H1 (cell line): Measurements from ENCODE around the gene ANO9. TPM values are rescaled to one million over a fixed set of nuclear protein-coding genes. Genes with fewer than 3 reads are reported as not detected.

Experiments
- CTCF ChIA-PET: fragments of 300-600 bp; sonication (Branson Sonifier 250); formaldehyde crosslinking; loops from one replicate; lab custom pipeline; 2021; ENCODE audit not compliant: partially characterized antibody; lab: Charles Lee
- POLR2A ChIA-PET: fragments of 300-600 bp; sonication (Branson Sonifier 250); formaldehyde crosslinking; loops from one replicate; lab custom pipeline; 2021; ENCODE audit warnings: inconsistent platforms; ENCODE audit not compliant: partially characterized antibody; lab: Charles Lee
- DNase-seq, 2 experiments: peaks; one replicate each; pipeline versions ENCODE4 v3.0.0 to v3.0.0-alpha.2; 2010 to 2022; ENCODE audit warnings: low spot score in 2 of 2, low read depth in 1 of 2, mixed read lengths in 1 of 2
- FAIRE-seq: peaks from 2 replicates; lab custom pipeline; 2011; peaks lifted over from hg19 to GRCh38; lab: Jason Lieb, UNC
- H2AFZ ChIP-seq: 2 replicates; pipeline ENCODE4 v1.8.1; 2012; ENCODE audit warnings: low read length, inconsistent platforms
- H2AK5ac ChIP-seq: 2 replicates; pipeline ENCODE4 v1.6.1; 2013; ENCODE audit warnings: low read depth, low read length
- H2BK120ac ChIP-seq: replicated peaks from 2 replicates; pipeline ENCODE3; 2013; ENCODE audit warnings: low read depth, low read length, inconsistent platforms
- H2BK12ac ChIP-seq: 2 replicates; pipeline ENCODE4 v1.6.1; 2013; ENCODE audit warnings: low read depth, low read length
- H2BK15ac ChIP-seq: 2 replicates; pipeline ENCODE4 v1.6.1; 2013; ENCODE audit warnings: low read length
- H2BK20ac ChIP-seq: 2 replicates; pipeline ENCODE4 v1.6.1; 2013; ENCODE audit warnings: low read length
- H2BK5ac ChIP-seq: 2 replicates; pipeline ENCODE4 v1.6.1; 2013; ENCODE audit warnings: low read depth, low read length
- H3K14ac ChIP-seq: 2 replicates; pipeline ENCODE4 v1.6.1; 2013; ENCODE audit warnings: inconsistent platforms; ENCODE audit not compliant: insufficient read length
- H3K18ac ChIP-seq: 2 replicates; pipeline ENCODE4 v1.6.1; 2013; ENCODE audit warnings: low read length; ENCODE audit errors: extremely low read depth
- H3K23ac ChIP-seq: 2 replicates; pipeline ENCODE4 v1.6.1; 2013; ENCODE audit warnings: inconsistent platforms; ENCODE audit not compliant: insufficient read length
- H3K23me2 ChIP-seq: 2 replicates; pipeline ENCODE4 v1.6.1; 2013; ENCODE audit warnings: low read depth, low read length
- H3K27ac ChIP-seq: 2 replicates; pipeline ENCODE4 v1.6.1; 2011; ENCODE audit warnings: low read depth, low read length, inconsistent platforms
- H3K27me3 ChIP-seq, 4 experiments: replicated peaks in 1 of 4; 1 replicate in 1 of 4; 2 replicates in 3 of 4; pipeline versions ENCODE4 v1.6.1 to v1.8.1; 2011 to 2013; ENCODE audit warnings: low read length in 3 of 4, mild to moderate bottlenecking in 3 of 4, inconsistent platforms in 2 of 4, mixed read lengths in 2 of 4, moderate library complexity in 1 of 4; ENCODE audit not compliant: control insufficient read depth in 3 of 4, insufficient read depth in 3 of 4; ENCODE audit errors: extremely low read depth in 1 of 4
- H3K36me3 ChIP-seq, 4 experiments: 2 replicates each; pipeline versions ENCODE4 v1.6.1 to v1.8.1; 2011 to 2013; ENCODE audit warnings: mild to moderate bottlenecking in 4 of 4, low read length in 3 of 4, moderate library complexity in 2 of 4, control low read depth in 1 of 4, inconsistent platforms in 1 of 4; ENCODE audit not compliant: insufficient read depth in 4 of 4, control insufficient read depth in 2 of 4
- H3K4ac ChIP-seq: replicated peaks from 2 replicates; pipeline ENCODE3; 2013; ENCODE audit warnings: low read length, low read depth, mixed read lengths, inconsistent platforms; ENCODE audit not compliant: insufficient read length
- H3K4me1 ChIP-seq, 4 experiments: replicated peaks in 1 of 4; 1 replicate in 1 of 4; 2 replicates in 3 of 4; pipeline versions ENCODE4 v1.6.1 to v1.8.1; 2011 to 2013; ENCODE audit warnings: low read length in 3 of 4, inconsistent platforms in 2 of 4, mixed read lengths in 1 of 4; ENCODE audit not compliant: insufficient read depth in 4 of 4, control insufficient read depth in 3 of 4
- H3K4me2 ChIP-seq, 2 experiments: 2 replicates each; pipeline versions ENCODE4 v1.6.1 to v1.8.1; 2011 to 2013; ENCODE audit warnings: low read depth in 2 of 2, low read length in 2 of 2, control low read depth in 1 of 2, inconsistent platforms in 1 of 2, mild to moderate bottlenecking in 1 of 2; ENCODE audit not compliant: insufficient read depth in 1 of 2
- H3K4me3 ChIP-seq, 4 experiments: fragments of 200-600, 300-600 bp in 1 of 4; sonication (generic), shearing (Covaris generic), sonication (Bioruptor Twin) in 1 of 4; 2 replicates each; pipeline versions ENCODE4 v1.5.1 to v1.8.1; 2011 to 2016; ENCODE audit warnings: low read length in 4 of 4, low read depth in 3 of 4, control low read depth in 2 of 4, inconsistent platforms in 2 of 4, mild to moderate bottlenecking in 2 of 4, mixed read lengths in 1 of 4, moderate library complexity in 1 of 4; ENCODE audit not compliant: insufficient read depth in 2 of 4; ENCODE audit errors: extremely low read depth in 1 of 4
- H3K56ac ChIP-seq: replicated peaks from 2 replicates; pipeline ENCODE3; 2013; ENCODE audit warnings: low read depth, mild to moderate bottlenecking, mixed read lengths, low read length, inconsistent platforms; ENCODE audit not compliant: insufficient read length
- H3K79me1 ChIP-seq: 2 replicates; pipeline ENCODE4 v1.6.1; 2013; ENCODE audit warnings: low read depth, low read length, control low read depth
- H3K79me2 ChIP-seq, 2 experiments: 2 replicates each; pipeline versions ENCODE4 v1.6.1 to v1.8.1; 2012 to 2013; ENCODE audit warnings: low read length in 2 of 2, mild to moderate bottlenecking in 2 of 2, inconsistent platforms in 1 of 2; ENCODE audit not compliant: insufficient read depth in 2 of 2, control insufficient read depth in 1 of 2
- H3K9ac ChIP-seq, 4 experiments: replicated peaks in 1 of 4; 1 replicate in 1 of 4; 2 replicates in 3 of 4; pipeline versions ENCODE4 v1.6.1 to v1.8.1; 2011 to 2013; ENCODE audit warnings: low read depth in 3 of 4, low read length in 3 of 4, control low read depth in 2 of 4, mild to moderate bottlenecking in 2 of 4, moderate library complexity in 2 of 4, inconsistent platforms in 1 of 4; ENCODE audit errors: extremely low read depth in 1 of 4
- H3K9me3 ChIP-seq, 2 experiments: 2 replicates each; pipeline versions ENCODE4 v1.6.1 to v1.8.1; 2012 to 2013; ENCODE audit warnings: mild to moderate bottlenecking in 2 of 2, moderate library complexity in 2 of 2, control low read depth in 1 of 2, inconsistent platforms in 1 of 2, low read depth in 1 of 2, low read length in 1 of 2, mixed read lengths in 1 of 2; ENCODE audit not compliant: insufficient read depth in 2 of 2
- H4K20me1 ChIP-seq, 2 experiments: replicated peaks in 1 of 2; 2 replicates each; pipeline versions ENCODE3 to v1.8.1; 2011 to 2013; ENCODE audit warnings: inconsistent platforms in 2 of 2, low read length in 2 of 2, mild to moderate bottlenecking in 1 of 2; ENCODE audit not compliant: insufficient read depth in 2 of 2, control insufficient read depth in 1 of 2
- H4K5ac ChIP-seq: 2 replicates; pipeline ENCODE4 v1.6.1; 2013; ENCODE audit warnings: low read length, low read depth, mixed read lengths, inconsistent platforms; ENCODE audit not compliant: insufficient read length
- H4K8ac ChIP-seq: 2 replicates; pipeline ENCODE4 v1.8.0; 2013; ENCODE audit warnings: mild to moderate bottlenecking, moderate library complexity, low read length, inconsistent platforms; ENCODE audit not compliant: insufficient read depth; ENCODE audit errors: extremely low read depth
- H4K91ac ChIP-seq: replicated peaks from 2 replicates; pipeline ENCODE3; 2013; ENCODE audit warnings: low read length, mixed read lengths, inconsistent platforms; ENCODE audit not compliant: insufficient read length
- E2F6 ChIP-seq: IDR thresholded peaks from 2 replicates; pipeline ENCODE4 v1.6.1; 2012; ENCODE audit warnings: inconsistent platforms
- HDAC2 ChIP-seq, 2 experiments: fragments of 300-600 bp in 1 of 2; sonication (generic) in 1 of 2; IDR thresholded peaks; 2 replicates each; pipeline ENCODE4 v1.6.1; 2011 to 2012; ENCODE audit warnings: low read depth in 2 of 2, low read length in 2 of 2, mild to moderate bottlenecking in 2 of 2, moderate library complexity in 2 of 2, borderline replicate concordance in 1 of 2, inconsistent platforms in 1 of 2
- POLR2AphosphoS5 ChIP-seq: IDR thresholded peaks from 2 replicates; pipeline ENCODE4 v1.6.1; 2011; ENCODE audit warnings: low read depth, low read length
- POU5F1 ChIP-seq: IDR thresholded peaks from 2 replicates; pipeline ENCODE4 v1.6.1; 2011; ENCODE audit warnings: low read depth, mild to moderate bottlenecking, low read length, moderate library complexity
- WGBS, 2 experiments: shearing (Covaris generic) in 1 of 2; methylation state at CpG; one replicate each; pipeline versions ENCODE4 v1.1.6 to v1.1.7; 2013 to 2015; ENCODE audit warnings: low lambda C conversion rate in 2 of 2, mixed read lengths in 2 of 2, inconsistent platforms in 1 of 2, low coverage in 1 of 2, missing lambda C conversion rate in 1 of 2; ENCODE audit not compliant: insufficient replicate concordance in 2 of 2, insufficient coverage in 1 of 2, insufficient read length in 1 of 2; ENCODE audit errors: extremely low coverage in 1 of 2, missing lambda C conversion rate in 1 of 2; 5-methylcytosine and 5-hydroxymethylcytosine counted together
- polyA plus RNA-seq, 7 experiments: library from polyadenylated mRNA; depleted of rRNA in 3 of 7; stranded (reverse) in 5 of 7; unstranded in 2 of 7; fragments of >200 nt in 5 of 7; fragments of 200-250 nt in 2 of 7; gene quantifications; 1 replicate in 5 of 7; 2 replicates in 1 of 7; 4 replicates in 1 of 7; pipeline versions ENCODE4 v1.2.1 to v1.2.3, GENCODE V29; 2011 to 2013; ENCODE audit warnings: missing spikeins in 2 of 7, mixed read lengths in 2 of 7
- total RNA-seq: library from RNA; stranded (reverse); fragmentation: NEBNext Ultra II Directional; extraction: Animal tissue kit (Norgen Biotek cat#: 25700); gene quantifications from 2 replicates; pipeline ENCODE4 v1.2.1, GENCODE V29; 2021

The ANO9 gene
- total and polyA plus RNA-seq, 2 of the 8 experiments (the other 6 are each of a cell fraction or from before 2014, with no cell fraction given): 20.0 to 20.7 TPM

GRCh38 chr11:368414-369335, 73.1 kb downstream of the ANO9 start:
- Histone ChIP-seq H4K91ac (peak overlapping the region; percentile 87), H3K4ac (no peak overlapping the region), H3K23ac (no peak overlapping the region), H4K20me1 (peaks cover 0 to 2% of the 10 kb centered on the region in 2 experiments), H2BK15ac (peak overlapping the region; percentile 95; the same call in 1 of the 2 replicates), H3K18ac (peak overlapping the region; percentile 87), H3K9me3 (no peaks in the 10 kb centered on the region; a peak in 1 of 4 replicates), H3K27ac (no peak overlapping the region), H3K27me3 (peaks cover 0 to 5% (median 2%) of the 10 kb centered on the region in 4 experiments; a peak in 1 of 7 replicates), H4K5ac (peak overlapping the region; percentile 37), H3K79me1 (peaks cover 7% of the 10 kb centered on the region), H3K4me1 (peaks cover 0 to 12% (median 7%) of the 10 kb centered on the region in 4 experiments; a peak in 6 of 7 replicates), H3K79me2 (peaks cover 0 to 15% of the 10 kb centered on the region in 2 experiments; a peak in 1 of 4 replicates), H3K4me3 (peak overlapping the region; percentile 11 to 70 (median 36); a peak in 6 of 8 replicates), H3K4me2 (peak overlapping the region; percentile 41 to 62), H4K8ac (0 out of 2 replicates have a peak overlapping the region, but pooled peaks have one; percentile 1), H3K23me2 (peaks cover 3% of the 10 kb centered on the region; the same call in 1 of the 2 replicates), H2BK120ac (peak overlapping the region; percentile 6), H3K14ac (no peak overlapping the region), H3K56ac (no peak overlapping the region), H3K36me3 (peaks cover 6 to 16% (median 11%) of the 10 kb centered on the region in 4 experiments; a peak in 7 of 8 replicates), H2AFZ (no peak overlapping the region), H2BK12ac (peak overlapping the region; percentile 96; the same call in 1 of the 2 replicates), H2BK20ac (no peak overlapping the region), H2BK5ac (0 out of 2 replicates have a peak overlapping the region, but pooled peaks have one; percentile 52), H3K9ac (no peak overlapping the region; a peak in 1 of 7 replicates), H2AK5ac (0 out of 2 replicates have a peak overlapping the region, but pooled peaks have one; percentile 57)
- ChIA-PET CTCF (interaction anchor here (0.5 to 13.4 kb wide), 12 partner anchors 21 to 390 kb away, joined by 3 to 212 read pairs (median 4); partner anchors contain the start of genes BET1L and RIC8A), POLR2A (interaction anchor here (0.7 to 3.4 kb wide), 30 partner anchors 9 to 466 kb away, joined by 3 to 16 read pairs (median 4); partner anchors contain the start of genes PGGHG and PTDSS2)
- 45% methylated on average over 15 of the region's 61 CpGs; no CpG with 5 or more reads in 1 of the 2 experiments for WGBS, 2 experiments
- no peak for DNase-seq
- no peak for FAIRE-seq
- TF ChIP-seq POU5F1 (no peak), POLR2AphosphoS5 (no peak), HDAC2 (IDR thresholded peaks at IDR 0.05; ENCODE audit: borderline replicate concordance in 1 of 2, low read depth in 2 of 2, low read length in 2 of 2) (no peak), E2F6 (no peak)
